ENCODE measurements around the gene STOX2. TPM values are rescaled to one million over a fixed set of nuclear protein-coding genes. Genes with fewer than 3 reads are reported as not detected.

Gene STOX2
- total RNA-seq, 4 donors from 2014 or later = 4.2 to 14.9 (median 10.9) TPM

GRCh38 chr4:184021389-184021788, 116.3 kb downstream of the STOX2 start:
- 33 to 35% methylated on average over 3 of the region's 3 CpGs for WGBS, 2 donors
- intact Hi-C loops (cut with DNase I; ENCODE audit: low total_unique reads) = no loop called here
- H3K4me3 ChIP-seq (ENCODE audit: low read depth, poor library complexity, severe bottlenecking) = no peak overlapping the region
- DNase-seq (ENCODE audit: low spot score in 2 of 2) = no peak
- no peak for TF ChIP-seq POLR2A (IDR thresholded peaks at IDR 0.05)
- TF ChIP-seq, protein P1, sequence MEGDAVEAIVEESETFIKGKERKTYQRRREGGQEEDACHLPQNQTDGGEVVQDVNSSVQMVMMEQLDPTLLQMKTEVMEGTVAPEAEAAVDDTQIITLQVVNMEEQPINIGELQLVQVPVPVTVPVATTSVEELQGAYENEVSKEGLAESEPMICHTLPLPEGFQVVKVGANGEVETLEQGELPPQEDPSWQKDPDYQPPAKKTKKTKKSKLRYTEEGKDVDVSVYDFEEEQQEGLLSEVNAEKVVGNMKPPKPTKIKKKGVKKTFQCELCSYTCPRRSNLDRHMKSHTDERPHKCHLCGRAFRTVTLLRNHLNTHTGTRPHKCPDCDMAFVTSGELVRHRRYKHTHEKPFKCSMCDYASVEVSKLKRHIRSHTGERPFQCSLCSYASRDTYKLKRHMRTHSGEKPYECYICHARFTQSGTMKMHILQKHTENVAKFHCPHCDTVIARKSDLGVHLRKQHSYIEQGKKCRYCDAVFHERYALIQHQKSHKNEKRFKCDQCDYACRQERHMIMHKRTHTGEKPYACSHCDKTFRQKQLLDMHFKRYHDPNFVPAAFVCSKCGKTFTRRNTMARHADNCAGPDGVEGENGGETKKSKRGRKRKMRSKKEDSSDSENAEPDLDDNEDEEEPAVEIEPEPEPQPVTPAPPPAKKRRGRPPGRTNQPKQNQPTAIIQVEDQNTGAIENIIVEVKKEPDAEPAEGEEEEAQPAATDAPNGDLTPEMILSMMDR (IDR thresholded peaks at IDR 0.05) = no peak

DNA sequence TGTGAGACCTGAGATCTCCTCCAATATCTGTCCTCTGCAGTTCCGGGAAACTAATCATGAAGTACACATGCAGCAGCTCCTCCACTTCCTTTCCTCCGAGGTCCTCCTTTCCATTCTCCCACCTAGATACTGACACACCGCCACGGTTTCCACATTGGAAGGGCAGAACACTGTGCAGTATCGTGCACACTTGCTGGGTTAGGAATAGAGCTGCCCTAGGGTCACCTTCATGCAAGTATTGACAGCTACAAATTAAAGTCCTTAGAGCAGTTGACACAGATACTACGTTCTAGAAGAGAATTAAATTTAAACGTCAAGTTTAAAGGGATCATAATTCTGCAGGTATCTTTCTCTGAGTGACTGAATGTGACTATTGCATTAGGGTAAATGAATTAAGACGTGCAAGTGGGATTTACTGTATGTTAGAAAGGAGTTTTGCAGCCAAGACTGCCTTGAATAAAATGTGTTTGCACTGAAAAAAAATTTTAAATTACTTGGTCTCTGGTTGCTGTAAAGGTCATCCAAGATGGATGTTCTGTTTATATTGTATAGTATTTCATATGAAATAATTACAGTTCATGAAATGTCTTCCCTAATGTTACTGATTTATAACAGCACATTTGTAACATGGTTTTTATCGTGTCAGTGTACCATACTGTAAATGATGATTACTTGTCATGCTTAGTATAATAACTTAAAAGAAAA, 117.7 kb downstream of the STOX2 start:
- TF ChIP-seq POLR2A (IDR thresholded peaks at IDR 0.05) = no peak
- TF ChIP-seq, protein P1 (IDR thresholded peaks at IDR 0.05) = no peak
- DNase-seq (ENCODE audit: low spot score in 2 of 2) = no peak
- no peak overlapping the region for H3K4me3 ChIP-seq (ENCODE audit: low read depth, poor library complexity, severe bottlenecking)
- intact Hi-C loops (cut with DNase I; ENCODE audit: low total_unique reads) = no loop called here
- 82 to 89% methylated on average over 9 of the region's 9 CpGs for WGBS, 2 donors

DNA sequence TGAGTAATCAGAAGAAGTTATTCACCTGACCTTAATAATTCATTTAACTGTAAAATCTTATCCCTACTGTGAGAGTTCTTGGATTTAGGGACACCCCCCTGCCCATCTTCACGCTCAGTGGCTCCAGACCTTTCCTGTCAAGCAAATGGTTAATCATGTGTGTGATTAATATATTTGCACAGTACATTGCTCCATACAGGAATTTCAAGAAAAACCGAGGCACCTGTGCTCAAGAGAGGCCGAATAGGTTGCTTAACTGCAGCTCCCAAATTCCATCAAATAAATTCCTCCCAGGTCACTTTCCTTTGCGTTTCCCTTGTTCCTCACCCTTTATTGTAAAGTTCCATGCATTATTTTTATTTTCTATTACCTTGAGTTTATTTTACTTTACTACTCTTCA, 119.5 kb downstream of the STOX2 start:
- 82 to 88% methylated on average over 4 of the region's 4 CpGs for WGBS, 2 donors
- TF ChIP-seq POLR2A (IDR thresholded peaks at IDR 0.05) = no peak
- TF ChIP-seq, protein P1 (IDR thresholded peaks at IDR 0.05) = no peak
- intact Hi-C loops (cut with DNase I; ENCODE audit: low total_unique reads) = no loop called here

DNA sequence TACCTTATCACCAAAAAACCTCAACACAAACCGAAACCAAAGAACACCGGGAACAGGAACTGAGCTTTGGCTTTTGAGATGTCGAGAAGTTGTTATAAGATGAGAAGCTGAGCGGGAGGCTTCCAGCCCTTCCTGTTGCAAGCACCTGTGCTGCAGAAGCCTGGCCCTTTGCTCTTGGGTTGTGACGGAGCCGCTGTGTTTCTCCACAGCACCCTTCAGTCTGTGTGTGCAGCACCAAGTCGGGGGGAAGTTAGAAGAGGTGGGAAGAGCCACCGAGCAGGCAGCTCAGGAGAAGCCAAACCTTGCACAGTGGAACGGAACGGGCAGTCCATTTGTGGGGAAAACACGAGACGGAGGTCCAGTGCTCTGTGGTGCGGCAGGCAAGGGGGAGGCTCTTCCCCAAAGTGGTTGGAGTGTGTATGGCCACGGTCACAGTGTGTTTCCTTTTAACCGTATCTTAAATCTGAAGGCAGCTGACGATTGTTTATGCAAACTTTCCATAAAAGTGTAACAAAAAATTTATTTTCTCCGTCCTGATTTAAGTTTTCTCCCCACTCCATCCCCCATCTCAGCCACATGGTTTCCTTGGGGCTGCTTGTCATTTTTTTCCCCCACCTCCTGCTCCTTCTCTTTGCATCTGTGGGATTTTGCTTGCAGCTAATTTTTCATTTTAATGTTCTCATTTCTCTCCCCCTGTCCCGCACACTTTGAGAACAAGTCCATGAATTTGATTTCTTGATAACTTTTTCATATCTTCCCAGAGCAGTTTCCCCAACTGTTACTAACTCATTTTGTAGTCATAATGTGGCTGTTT, 123.7 kb downstream of the STOX2 start:
- 77 to 84% methylated on average over 18 of the region's 18 CpGs for WGBS, 2 donors
- no peak for TF ChIP-seq POLR2A (IDR thresholded peaks at IDR 0.05)
- TF ChIP-seq, protein P1 (IDR thresholded peaks at IDR 0.05) = no peak
- H3K4me3 ChIP-seq (ENCODE audit: low read depth, poor library complexity, severe bottlenecking) = no peak overlapping the region
- DNase-seq (ENCODE audit: low spot score in 2 of 2) = no peak
- intact Hi-C loops (cut with DNase I; ENCODE audit: low total_unique reads) = no loop called here

More for the DNA sequence above, 119.5 kb downstream of the STOX2 start:
- no peak overlapping the region for H3K4me3 ChIP-seq (ENCODE audit: low read depth, poor library complexity, severe bottlenecking)
- DNase-seq (ENCODE audit: low spot score in 2 of 2) = no peak

GRCh38 chr4:184030036-184030435, 124.9 kb downstream of the STOX2 start:
- TF ChIP-seq, protein P1 (IDR thresholded peaks at IDR 0.05) = no peak
- WGBS, 2 donors = 91 to 92% methylated on average over 11 of the region's 11 CpGs
- intact Hi-C loops (cut with DNase I; ENCODE audit: low total_unique reads) = no loop called here
- no peak overlapping the region for H3K4me3 ChIP-seq (ENCODE audit: low read depth, poor library complexity, severe bottlenecking)
- no peak for DNase-seq (ENCODE audit: low spot score in 2 of 2)
